ENCODE data around the gene KCNN1. TPM values are rescaled to one million over a fixed set of nuclear protein-coding genes. Genes with fewer than 3 reads are reported as not detected.
"Not testable (repeated sequence)": the region's sequence is repeated elsewhere in the genome, so short reads cannot be mapped to it uniquely, and the experiment has no call there.

KCNN1 gene
- polyA plus RNA-seq, 10 donors = 0.43 to 3.4 (median 1.3) TPM

DNA sequence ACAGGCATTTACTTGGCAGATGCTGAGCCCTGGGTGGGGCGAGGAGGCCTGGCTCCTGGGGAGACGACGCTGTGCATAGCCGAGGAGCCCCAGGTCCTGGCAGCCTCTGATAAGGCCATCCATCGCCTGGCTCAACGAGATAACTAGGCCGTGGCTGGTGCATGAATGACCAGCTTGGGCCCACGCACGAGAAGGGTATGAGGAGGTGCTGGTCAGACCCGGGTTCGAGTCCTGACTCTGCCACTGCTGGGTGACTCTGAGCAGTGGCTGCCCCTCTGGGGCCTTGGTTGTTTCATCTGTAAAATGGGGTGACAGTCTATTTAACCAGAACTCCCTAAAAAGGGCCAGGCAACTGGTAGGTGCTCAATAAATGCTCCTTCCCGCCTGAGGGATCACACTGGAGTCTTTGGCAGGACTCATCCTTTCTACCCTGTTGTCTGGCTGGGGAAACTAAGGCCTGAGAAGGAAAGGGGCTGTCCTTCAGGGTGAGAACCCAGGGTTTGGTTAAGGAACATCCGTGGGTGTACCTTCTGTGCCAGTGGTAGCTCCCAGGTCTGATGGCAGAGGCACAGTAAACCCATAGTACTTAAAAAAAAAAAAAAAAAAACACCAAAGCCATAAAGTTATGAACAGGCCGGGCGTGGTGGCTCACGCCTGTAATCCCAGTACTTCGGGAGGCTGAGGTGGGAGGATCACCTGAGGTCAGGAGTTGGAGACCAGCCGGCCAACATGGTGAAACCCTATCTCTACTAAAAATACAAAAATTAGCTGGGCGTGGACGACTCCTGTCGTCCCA lies 33.0 kb downstream of the KCNN1 start:
- DNase-seq = peak in 1 of 3 donors; percentile 33

DNA sequence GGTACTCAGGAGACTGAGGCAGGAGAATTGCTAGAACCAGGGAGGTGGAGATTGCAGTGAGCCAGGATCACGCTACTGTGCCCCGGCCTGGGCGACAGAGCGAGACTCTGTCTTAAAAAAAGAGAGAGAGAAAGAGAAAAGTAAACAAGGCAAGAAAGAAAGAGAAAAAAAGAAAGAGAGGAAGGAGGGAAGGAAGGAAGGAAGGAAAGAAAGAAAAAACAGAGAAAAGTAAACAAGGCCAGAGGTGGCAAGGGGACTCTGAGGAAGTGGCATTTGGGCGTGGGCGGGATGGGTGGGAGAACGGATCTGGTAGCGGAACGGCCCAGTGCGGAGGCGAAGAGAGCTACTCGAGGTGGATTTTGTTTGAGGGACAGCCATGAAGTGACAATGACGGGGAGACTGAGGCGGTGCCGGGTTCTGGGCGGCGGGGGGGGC lies 33.6 kb downstream of the KCNN1 start:
- no peak for DNase-seq

DNA sequence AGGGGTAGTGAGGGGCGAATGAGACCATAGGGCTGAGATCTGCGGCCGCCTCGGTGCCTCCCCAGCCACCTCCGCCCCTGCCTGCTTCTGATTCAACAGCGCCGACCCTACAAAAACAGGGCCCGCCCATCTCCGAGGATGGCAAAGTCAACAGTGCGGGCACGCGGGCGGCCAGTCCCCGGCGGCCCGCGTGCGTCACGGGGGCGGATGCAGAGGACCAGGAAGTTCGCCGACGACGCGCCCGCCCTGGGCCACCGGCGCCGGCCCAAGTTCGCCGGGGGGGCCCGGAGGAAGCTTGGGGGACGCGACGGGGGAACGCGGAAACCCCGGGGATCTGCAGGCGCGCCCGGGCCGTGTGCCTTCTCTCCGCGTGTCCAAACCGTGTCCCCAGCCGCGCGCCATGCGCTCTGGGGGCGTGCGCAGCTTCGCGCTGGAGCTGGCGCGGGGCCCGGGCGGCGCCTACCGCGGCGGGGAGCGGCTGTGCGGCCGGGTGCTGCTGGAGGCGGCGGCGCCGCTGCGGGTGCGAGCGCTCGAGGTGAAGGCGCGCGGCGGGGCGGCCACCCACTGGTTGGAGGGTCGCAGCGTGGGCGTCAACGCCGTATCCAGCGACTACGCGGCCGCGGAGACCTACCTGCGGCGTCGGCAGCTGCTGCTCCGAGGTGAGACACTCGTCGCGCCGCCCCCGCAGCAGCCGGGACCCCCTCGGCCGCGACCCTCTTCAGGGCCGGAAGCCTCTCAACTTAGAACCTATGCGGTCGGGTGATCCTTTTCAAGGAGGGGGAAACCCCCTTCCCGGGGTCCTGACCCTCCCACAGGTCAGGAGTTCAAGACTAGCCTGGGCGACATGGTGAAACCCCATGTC lies 34.2 kb downstream of the KCNN1 start:
- peak; percentile 73 to 90 (median 82) for DNase-seq

DNA sequence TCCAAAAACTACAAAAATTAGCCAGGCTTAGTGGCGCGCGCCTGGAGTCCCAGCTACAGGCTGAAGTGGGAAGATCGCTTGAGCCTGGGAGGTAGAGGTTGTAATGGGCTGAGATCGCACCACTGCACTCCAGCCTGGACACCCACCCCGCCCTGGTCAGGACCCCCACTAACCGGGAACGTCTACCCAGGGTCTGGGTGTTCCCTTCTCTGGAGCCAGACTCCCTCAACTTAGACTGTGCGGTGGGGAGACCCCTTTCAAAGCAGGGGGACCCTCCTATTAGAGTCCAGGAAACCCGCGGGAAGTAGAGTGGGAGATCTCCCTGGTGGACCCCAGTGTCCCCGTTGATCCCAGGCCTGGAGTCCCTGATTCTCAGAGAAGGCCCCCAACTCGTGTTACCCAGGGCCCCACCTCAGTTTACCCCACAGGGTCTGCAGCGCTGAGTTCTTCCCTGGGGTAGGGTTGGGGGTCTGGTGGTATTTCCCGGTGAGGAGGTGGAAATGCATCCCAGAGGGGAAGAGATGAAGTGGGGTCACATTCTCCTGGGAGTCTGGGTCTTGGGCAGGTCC lies 35.0 kb downstream of the KCNN1 start:
- peak in 1 of 3 donors; percentile 52 for DNase-seq

DNA sequence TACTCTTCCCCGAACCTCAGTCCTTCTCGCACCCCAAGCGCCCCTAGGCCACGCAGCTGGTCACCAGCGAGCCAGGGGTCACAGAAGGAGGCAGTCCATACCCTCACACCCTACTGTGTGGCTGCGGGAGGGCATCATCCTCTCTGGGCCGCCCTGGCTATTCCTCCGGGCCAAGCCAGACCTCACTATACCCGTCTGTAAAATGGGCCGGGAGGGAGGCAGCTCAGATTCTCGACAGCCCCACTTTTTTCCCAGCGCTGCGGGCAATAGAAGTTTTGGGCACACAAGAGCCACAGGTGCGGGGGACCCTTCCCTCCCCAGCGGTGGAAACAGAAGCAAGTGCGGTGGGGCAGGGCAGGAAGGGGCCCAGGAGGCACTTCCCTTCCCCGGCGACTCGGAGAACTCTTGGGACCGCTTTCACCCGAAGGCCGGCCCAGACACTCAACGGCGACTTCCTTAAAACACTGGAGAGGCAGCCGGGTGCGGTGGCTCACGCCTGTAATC lies 35.5 kb downstream of the KCNN1 start:
- peak in 1 of 3 donors; percentile 26 for DNase-seq

DNA sequence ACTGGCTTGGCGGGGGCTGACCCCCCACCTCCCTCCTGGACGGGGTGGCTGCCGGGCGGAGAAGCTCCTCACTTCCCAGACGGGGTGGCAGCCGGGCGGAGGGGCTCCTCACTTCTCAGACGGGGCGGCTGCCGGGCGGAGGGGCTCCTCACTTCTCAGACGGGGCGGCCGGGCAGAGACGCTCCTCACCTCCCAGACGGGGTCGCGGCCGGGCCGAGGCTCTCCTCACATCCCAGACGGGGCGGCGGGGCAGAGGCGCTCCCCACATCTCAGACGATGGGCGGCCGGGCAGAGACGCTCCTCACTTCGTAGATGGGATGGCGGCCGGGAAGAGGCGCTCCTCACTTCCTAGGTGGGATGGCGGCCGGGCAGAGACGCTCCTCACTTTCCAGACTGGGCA lies 38.8 kb downstream of the KCNN1 start:
- not testable (repeated sequence) for DNase-seq

DNA sequence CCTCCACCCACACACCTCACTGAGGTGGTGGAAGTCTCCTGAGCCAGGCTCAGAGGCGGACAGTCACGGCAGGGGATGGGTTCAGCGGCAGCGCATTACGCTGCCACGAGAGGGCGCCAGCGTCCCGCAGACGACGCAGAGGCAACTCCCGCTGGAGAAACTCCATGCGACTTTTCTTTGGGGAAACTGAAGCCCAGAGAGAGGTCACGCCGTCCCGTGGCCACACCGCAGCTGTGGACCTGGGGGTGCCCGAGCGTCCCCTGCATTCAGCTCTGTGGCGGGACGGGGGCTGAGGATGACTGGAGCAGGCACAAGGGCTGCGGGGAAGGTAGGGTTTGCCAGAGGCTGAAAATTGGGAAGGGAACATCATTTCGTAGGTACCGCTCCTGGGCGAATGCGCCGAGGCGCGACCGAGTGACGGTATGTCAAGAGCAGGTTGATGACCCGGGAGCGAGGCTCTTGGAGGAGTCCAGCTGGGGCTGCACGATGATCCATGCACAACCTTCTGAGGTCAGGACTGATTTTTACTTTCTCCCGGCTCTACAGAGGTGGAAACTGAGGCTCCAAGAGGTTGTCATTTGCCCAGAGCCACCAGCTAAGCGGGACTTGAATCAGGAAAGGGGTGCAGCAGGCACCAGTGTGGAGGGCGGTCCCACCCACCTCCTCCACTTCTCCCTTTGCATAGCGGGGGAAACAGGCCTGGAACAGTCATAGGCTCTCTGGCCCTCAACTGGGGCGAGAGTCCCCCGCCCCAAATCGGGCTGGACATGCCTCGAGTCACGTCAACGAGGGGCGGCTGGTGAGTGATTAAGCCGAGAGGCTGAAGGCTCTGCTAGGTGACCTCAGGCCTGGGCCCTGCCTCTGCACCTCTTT lies 40.4 kb downstream of the KCNN1 start:
- DNase-seq = peak; percentile 73 to 94 (median 89)

DNA sequence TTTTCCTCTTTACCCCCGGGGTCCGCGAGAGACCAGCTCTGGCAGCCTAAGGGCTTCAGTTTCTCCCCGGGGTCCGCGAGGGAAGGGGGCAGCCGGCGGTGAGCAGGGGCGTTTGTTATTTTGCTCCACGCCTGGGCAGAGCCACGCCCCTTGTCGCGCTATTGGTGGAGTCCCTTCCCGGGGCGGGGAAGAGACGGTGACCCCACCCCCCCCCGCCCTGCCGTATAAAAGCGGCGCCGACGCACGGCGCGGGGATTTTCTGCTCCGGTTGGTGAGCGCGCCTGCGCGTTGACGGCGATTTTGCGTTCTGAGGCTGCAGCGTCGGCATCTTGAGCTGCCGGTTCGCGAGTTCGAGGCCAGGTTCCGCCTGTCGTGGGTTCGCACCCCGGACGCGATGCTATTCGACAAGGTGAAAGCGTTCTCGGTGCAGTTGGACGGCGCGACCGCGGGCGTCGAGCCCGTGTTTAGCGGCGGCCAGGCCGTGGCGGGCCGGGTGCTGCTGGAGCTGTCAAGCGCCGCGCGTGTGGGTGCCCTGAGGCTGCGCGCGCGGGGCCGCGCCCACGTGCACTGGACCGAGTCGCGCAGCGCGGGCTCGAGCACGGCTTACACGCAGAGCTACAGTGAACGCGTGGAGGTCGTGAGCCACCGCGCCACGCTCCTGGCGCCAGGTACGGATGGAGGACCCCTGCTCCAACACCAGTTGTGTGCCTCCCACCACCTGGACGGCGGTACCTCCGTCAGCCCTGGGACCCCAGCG lies 41.2 kb downstream of the KCNN1 start, which contains the start of gene ARRDC2:
ARRDC2 (plus strand) TSS at position 254 of the 757 bp plus-strand sequence; CDS start at position 395, 141 bp downstream.
- peak; percentile 93 to 97 (median 96) for DNase-seq

DNA sequence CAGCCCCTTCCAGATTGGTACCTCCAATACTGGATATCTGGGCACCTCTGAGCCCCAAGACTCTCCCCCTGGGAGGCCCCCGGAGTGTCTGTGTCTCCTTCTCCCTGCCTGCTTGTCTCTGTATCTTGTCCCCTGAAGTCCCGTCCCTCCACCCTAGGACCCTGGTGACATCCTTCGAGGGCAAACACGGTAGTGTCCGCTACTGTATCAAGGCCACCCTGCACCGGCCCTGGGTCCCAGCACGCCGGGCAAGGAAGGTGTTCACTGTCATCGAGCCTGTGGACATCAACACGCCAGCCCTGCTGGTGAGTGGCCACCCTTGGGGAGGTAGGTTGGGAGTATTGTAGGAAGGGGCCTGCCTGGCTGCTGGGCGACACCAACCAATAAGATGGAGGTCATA lies 41.9 kb downstream of the KCNN1 start:
- no peak for DNase-seq

DNA sequence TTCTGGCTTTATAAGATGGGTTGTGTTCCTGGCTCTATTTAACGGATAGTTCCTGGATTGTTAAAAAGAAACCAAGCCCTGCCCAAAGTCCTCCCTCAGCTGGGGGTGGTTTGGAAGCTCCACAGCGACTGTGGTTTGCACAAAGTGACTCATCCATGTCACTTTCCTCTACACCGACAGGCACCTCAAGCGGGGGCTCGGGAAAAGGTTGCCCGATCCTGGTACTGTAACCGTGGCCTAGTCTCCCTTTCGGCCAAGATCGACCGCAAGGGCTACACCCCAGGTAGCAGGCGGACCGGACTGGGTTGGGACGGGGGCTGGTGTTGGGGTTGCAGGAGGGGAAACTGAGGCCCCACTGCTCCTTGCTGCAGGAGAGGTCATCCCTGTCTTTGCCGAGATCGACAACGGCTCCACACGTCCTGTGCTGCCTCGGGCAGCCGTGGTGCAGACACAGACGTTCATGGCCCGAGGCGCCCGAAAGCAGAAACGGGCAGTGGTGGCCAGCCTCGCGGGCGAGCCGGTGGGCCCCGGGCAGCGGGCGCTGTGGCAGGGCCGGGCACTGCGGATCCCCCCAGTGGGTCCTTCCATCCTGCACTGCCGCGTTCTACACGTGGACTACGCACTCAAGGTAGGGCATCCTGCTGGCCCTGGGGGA lies 42.6 kb downstream of the KCNN1 start:
- no peak for DNase-seq

DNA sequence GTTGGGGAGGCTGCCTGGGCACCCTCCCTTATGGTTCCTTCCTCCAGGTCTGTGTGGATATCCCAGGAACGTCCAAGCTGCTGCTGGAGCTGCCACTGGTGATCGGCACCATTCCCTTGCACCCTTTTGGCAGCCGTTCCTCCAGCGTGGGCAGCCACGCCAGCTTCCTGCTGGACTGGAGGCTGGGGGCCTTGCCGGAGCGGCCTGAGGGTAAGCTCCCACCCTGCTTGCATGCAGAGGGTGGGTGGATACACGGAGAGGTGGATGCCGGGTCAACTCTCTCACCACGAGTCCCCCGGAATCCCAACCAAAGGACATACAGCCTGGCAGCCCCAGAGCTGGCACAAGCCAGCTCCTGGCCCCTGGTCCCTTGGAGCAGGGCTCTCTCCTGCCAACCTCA lies 43.2 kb downstream of the KCNN1 start:
- no peak for DNase-seq

DNA sequence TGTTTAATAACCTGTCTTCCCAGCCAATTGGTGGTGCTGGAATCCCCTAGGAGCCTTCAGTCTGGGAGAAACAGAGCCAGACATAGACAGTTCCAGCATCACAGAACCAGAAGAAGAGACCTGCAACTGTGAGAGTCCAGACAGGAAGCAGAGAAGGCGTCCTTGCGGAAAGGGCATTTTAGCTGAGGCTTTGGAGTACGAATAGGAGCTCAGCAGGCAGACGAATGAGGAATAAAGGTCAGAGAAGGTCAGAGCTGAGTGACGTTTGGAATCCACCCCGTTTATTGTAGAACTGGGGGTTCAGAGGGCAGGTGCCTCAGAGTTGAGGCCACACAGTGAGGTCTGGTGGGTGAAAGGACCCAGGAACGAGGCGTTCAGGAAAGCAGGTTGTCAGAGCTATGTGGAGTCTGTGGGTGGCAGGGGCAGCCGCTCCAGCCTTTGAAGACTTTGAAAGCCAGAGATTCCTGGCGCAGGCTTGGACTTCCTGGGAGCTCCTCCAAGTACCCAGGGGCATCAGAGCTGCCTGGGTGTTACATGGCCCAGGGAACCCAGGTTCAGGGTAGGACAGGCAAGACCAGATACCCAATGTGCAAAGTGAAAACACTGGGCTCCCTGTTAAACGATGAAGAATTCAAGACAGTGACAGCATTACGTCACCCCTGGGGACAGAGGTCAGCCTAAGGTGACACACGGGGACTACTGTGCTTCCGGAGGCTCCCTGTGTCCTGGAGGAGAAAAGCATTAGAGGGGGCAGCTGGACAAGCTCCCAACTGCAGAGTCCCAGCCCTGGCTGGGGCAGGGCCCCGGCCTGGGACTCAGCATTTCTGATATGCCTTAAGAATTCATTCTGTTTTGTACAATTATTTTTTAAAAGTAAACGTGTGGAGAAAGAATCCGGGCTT lies 46.6 kb downstream of the KCNN1 start:
- peak in 1 of 3 donors; percentile 33 for DNase-seq

DNA sequence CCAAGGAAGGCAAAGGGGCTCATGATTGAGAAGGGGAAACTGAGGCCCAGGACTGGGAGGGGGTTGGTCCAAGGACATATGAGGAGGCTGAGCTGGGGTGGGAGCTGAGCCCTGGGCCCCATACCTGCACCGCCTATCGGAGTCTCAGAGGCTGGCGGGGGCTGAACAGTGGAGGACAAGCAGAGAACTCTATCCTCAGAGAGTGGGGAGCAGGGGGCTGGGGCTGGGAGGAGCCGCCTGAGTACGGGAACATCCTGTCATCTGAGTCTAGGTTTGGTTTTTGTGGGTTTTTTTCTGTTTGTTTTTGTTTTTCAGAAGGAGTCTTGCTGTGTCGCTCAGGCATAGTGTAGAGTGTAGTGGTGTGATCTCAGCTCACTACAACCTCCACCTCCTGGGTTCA lies 47.3 kb downstream of the KCNN1 start:
- no peak for DNase-seq

DNA sequence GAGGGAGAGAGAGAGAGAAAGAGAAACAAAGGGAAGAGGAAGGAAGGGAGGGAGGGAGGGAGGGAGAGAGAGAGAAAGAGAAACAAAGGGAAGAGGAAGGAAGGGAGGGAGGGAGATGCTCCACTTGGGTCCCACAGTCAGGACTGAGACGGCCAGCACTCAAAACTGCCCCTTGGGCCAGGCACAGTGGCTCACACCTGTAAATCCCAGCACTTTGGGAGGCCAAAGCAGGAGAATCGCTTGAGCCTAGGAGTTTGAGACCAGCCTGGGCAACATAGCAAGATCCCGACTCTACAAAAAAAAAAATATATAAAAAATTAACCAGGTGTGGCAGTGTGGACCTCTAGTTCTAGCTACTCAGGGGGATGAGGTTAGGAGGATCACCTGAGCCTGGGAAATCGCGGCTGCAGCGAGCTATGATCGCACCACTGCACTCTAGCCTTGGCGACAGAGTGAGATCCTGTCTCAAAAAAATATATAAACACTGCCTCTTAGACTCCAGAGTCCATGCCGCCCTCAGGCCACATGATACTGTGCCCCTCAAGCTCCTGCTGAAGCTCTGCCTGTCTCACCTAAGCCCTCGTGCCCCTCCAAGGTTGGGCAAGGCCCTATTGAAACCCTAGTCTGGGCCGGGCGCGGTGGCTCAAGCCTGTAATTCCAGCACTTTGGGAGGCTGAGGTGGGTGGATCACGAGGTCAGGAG lies 49.5 kb downstream of the KCNN1 start:
- no peak for DNase-seq

DNA sequence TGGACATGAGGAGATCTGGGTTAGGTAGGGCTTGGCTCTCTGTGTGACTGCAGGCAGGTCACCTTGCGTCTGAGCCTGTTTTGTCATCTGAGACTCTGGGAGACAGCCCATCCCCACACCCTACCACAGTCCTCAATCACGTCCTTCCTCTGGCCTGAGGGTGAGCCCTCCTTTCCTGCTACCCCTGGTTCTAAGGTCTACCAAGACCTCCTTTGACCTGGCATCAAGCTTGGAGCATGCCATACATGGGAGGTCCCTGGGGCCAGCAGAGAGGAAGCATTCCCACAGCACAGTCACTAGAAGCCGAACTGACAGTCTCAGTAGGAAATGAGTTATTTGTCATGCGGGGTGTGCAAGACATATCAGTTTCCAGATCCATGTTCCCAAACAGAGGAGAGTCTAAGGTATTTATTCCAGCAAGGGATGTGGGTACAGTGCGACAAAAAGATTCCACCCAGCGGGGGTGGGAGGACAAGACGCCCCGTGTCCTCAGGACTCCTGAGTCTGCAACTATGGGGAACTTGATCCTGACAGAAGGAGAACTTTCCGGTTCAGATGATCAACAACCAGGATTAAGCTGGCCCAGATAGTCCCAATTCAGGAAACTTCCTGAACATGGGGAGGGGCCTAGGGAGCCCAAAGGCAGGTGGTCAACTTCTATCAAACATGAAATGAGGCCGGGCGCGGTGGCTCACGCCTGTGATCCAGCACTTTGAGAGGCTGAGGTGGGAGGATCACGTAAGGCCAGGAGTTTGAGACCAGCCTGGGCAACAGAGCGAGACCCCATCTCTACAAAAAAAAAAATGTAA lies 50.6 kb downstream of the KCNN1 start:
- no peak for DNase-seq

DNA sequence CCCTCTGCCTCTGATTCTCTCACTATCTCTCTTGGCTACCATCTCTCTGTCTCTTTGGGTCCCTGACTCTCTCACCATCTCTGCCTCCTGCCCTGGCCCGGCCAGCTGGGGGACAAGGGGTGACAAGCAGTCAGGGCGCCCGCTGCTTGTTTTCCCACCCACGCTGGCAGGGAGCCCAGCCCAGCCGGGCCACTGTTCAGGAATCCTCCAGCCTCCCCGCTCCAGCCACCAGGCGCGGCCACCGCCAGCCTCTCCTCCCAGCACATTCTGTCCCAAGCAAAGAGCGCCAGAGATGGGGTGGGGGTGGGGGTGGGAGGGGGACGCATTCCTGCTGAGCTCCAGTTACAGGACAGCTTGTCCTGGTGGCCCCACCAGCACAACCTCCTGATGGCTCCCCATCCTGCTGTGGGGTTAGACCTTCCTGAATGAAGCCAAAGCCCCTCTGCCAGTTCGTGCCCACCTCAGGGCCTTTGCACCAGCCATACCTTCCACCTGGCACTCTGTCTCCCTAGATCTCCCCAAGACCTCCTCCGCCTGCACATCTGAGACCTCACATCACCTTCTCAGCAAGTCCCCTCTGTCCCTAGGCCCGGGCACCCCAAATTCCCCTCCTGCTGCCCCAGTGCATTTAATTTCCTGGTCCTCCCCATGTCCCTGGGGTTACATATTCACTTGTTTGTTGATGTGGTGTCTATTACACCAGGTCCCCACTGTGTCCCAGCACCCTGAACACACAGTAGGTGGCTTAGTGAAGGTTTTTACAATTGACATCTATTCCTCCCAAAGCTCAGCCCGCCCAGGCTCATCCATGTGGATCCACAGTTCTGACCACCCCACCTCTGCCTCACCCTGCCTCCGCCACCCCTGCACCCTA lies 53.5 kb downstream of the KCNN1 start:
- DNase-seq = peak in 1 of 3 donors; percentile 63

Data from muscle of back (tissue), 11 donors.